ENCODE data around the gene CLGN. TPM values are rescaled to one million over a fixed set of nuclear protein-coding genes. Genes with fewer than 3 reads are reported as not detected.

The CLGN gene
- total RNA-seq, 1 donor from 2014 or later: 21.6 TPM

GRCh38 chr4:140408974-140409373, 18.5 kb downstream of the CLGN start:
- TF ChIP-seq CTCF (IDR thresholded peaks at IDR 0.05; ENCODE audit: unreplicated experiment): no peak
- peaks cover 9% of the 10 kb centered on the region for H3K4me1 Mint-ChIP-seq (ENCODE audit: unreplicated experiment)
- no peaks in the 10 kb centered on the region for H3K27me3 Mint-ChIP-seq (ENCODE audit: unreplicated experiment)
- no peaks in the 10 kb centered on the region for H3K9me3 Mint-ChIP-seq (ENCODE audit: unreplicated experiment)
- no peak overlapping the region for H3K4me3 Mint-ChIP-seq (ENCODE audit: unreplicated experiment)
- DNase-seq (ENCODE audit: low spot score): no peak
- no peaks in the 10 kb centered on the region for H3K36me3 Mint-ChIP-seq (ENCODE audit: low read depth, unreplicated experiment)
- H3K27ac Mint-ChIP-seq (ENCODE audit: unreplicated experiment): no peak overlapping the region

- H3K9me3 Mint-ChIP-seq (ENCODE audit: unreplicated experiment): no peaks in the 10 kb centered on the region
- no peaks in the 10 kb centered on the region for H3K27me3 Mint-ChIP-seq (ENCODE audit: unreplicated experiment)
- no peaks in the 10 kb centered on the region for H3K36me3 Mint-ChIP-seq (ENCODE audit: low read depth, unreplicated experiment)
- no peak for TF ChIP-seq CTCF (IDR thresholded peaks at IDR 0.05; ENCODE audit: unreplicated experiment)
- no peaks in the 10 kb centered on the region for H3K4me1 Mint-ChIP-seq (ENCODE audit: unreplicated experiment)
- DNase-seq (ENCODE audit: low spot score): no peak
- no peak overlapping the region for H3K4me3 Mint-ChIP-seq (ENCODE audit: unreplicated experiment)
- no peak overlapping the region for H3K27ac Mint-ChIP-seq (ENCODE audit: unreplicated experiment)
Observed at GRCh38 chr4:140406292-140406691, 21.2 kb downstream of the CLGN start.

- DNase-seq (ENCODE audit: low spot score): no peak
- no peaks in the 10 kb centered on the region for H3K9me3 Mint-ChIP-seq (ENCODE audit: unreplicated experiment)
- no peak overlapping the region for H3K4me3 Mint-ChIP-seq (ENCODE audit: unreplicated experiment)
- no peaks in the 10 kb centered on the region for H3K27me3 Mint-ChIP-seq (ENCODE audit: unreplicated experiment)
- H3K27ac Mint-ChIP-seq (ENCODE audit: unreplicated experiment): no peak overlapping the region
- no peaks in the 10 kb centered on the region for H3K4me1 Mint-ChIP-seq (ENCODE audit: unreplicated experiment)
- H3K36me3 Mint-ChIP-seq (ENCODE audit: low read depth, unreplicated experiment): no peaks in the 10 kb centered on the region
- no peak for TF ChIP-seq CTCF (IDR thresholded peaks at IDR 0.05; ENCODE audit: unreplicated experiment)
Observed at GRCh38 chr4:140400111-140400510, 27.3 kb downstream of the CLGN start.

- Mint-ChIP-seq H3K36me3 (ENCODE audit: low read depth, unreplicated experiment) (no peaks in the 10 kb centered on the region), H3K4me1 (ENCODE audit: unreplicated experiment) (no peaks in the 10 kb centered on the region), H3K27me3 (ENCODE audit: unreplicated experiment) (peaks cover 2% of the 10 kb centered on the region), H3K27ac (ENCODE audit: unreplicated experiment) (no peak overlapping the region), H3K4me3 (ENCODE audit: unreplicated experiment) (no peak overlapping the region), H3K9me3 (ENCODE audit: unreplicated experiment) (no peaks in the 10 kb centered on the region)
- no peak for DNase-seq (ENCODE audit: low spot score)
- no peak for TF ChIP-seq CTCF (IDR thresholded peaks at IDR 0.05; ENCODE audit: unreplicated experiment)
Observed at GRCh38 chr4:140395668-140396067, 31.8 kb downstream of the CLGN start.

GRCh38 chr4:140388015-140388414, 39.4 kb downstream of the CLGN start:
- Mint-ChIP-seq H3K4me1 (ENCODE audit: unreplicated experiment) (no peaks in the 10 kb centered on the region), H3K36me3 (ENCODE audit: low read depth, unreplicated experiment) (no peaks in the 10 kb centered on the region), H3K27ac (ENCODE audit: unreplicated experiment) (no peak overlapping the region), H3K27me3 (ENCODE audit: unreplicated experiment) (peaks cover 2% of the 10 kb centered on the region), H3K4me3 (ENCODE audit: unreplicated experiment) (no peak overlapping the region), H3K9me3 (ENCODE audit: unreplicated experiment) (no peaks in the 10 kb centered on the region)
- TF ChIP-seq CTCF (IDR thresholded peaks at IDR 0.05; ENCODE audit: unreplicated experiment): no peak
- DNase-seq (ENCODE audit: low spot score): no peak

All from endothelial cell (in vitro differentiated cells).